Measurements from ENCODE around the gene ARHGEF39.

DNA sequence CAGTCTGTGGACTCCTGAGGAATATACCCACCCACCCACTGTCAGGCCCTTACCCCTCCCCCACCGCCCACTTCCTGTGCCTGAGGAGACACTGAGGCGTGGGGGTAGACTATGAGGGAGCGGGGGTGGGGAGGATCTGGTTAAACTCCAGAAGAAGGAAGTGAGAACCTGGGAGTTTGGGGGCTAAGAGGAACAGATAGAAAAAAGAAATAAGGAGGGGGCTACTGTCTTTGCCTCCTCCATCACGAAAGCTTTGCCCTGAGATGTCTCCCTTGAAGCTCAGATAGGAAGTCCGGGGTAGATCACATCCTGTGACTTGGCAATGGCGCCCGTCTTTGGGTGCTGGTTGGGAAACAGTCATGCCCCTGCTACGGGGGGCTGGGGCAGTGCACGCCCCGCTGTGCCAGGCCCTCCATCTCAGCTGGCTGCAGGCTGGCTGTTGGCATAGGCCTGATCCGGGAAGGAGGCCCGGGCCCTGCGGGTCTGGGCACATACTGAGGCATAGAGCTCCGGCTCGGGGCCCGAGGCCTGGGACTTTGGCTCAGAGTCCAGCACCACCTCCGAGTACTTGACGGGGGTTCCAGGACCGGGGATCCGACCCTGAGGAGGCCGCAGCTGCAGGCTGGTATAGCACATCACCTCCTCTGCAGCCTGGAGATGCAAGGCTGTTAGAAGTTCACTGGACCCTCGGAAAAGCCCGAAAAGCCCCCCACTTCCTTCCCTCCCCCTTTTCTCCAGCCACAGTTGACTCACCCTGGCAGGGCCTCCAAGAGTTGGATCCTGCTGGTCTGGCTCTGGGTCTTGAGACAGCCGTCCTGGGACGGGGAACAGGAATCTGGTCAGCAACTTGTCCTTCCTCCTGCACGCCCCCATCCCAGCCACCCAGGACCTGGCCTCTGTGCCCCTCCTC lies 15.3 kb downstream of the ARHGEF39 start:
- TF ChIP-seq, protein P1, sequence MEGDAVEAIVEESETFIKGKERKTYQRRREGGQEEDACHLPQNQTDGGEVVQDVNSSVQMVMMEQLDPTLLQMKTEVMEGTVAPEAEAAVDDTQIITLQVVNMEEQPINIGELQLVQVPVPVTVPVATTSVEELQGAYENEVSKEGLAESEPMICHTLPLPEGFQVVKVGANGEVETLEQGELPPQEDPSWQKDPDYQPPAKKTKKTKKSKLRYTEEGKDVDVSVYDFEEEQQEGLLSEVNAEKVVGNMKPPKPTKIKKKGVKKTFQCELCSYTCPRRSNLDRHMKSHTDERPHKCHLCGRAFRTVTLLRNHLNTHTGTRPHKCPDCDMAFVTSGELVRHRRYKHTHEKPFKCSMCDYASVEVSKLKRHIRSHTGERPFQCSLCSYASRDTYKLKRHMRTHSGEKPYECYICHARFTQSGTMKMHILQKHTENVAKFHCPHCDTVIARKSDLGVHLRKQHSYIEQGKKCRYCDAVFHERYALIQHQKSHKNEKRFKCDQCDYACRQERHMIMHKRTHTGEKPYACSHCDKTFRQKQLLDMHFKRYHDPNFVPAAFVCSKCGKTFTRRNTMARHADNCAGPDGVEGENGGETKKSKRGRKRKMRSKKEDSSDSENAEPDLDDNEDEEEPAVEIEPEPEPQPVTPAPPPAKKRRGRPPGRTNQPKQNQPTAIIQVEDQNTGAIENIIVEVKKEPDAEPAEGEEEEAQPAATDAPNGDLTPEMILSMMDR (conservative IDR thresholded peaks at IDR 0.05), result no peak
- TF ChIP-seq ZFX (IDR thresholded peaks at IDR 0.05), result no peak
